ENCODE data around the gene JARID2.
A peak's percentile ranks its signal among the peaks of the same experiment; 100 is the strongest.
"Not testable (repeated sequence)": the region's sequence is repeated elsewhere in the genome, so short reads cannot be mapped to it uniquely, and the experiment has no call there.

The JARID2 gene

GRCh38 chr6:15527838-15528617 lies 282.2 kb downstream of the JARID2 start:
- Mint-ChIP-seq H3K36me3 (ENCODE audit: insufficient read depth) (peaks cover 51% of the 10 kb centered on the region), H3K4me1 (ENCODE audit: low read depth in 2 of 2) (peaks cover 0 to 6% of the 10 kb centered on the region in 2 donors)

DNA sequence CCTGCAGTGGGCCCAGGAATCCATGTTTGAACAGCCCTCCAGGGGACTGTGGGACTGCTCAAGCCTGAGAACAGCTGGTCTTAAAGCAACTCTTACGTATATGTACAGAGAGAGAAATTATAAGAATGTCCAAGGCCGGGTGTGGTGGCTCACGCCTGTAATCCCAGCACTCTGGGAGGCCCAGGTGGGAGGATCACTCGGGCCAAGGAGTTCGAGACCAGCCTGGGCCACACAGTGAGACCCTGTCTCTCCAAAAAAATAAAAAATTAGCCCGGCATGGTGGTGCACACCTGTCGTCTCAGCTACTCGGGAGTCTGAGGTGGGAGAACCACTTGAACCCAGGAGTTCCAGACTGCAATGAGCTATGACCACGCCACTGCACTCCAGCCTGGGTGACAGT lies 283.0 kb downstream of the JARID2 start:
- Mint-ChIP-seq H3K27ac (peak overlapping the region in 1 of 2 donors; percentile 41), H3K27me3 (no peaks in the 10 kb centered on the region), H3K4me3 (no peak overlapping the region), H3K9me3 (no peaks in the 10 kb centered on the region), H3K4me1 (ENCODE audit: low read depth in 2 of 2) (peaks cover 0 to 5% of the 10 kb centered on the region in 2 donors), H3K36me3 (ENCODE audit: insufficient read depth) (peaks cover 46% of the 10 kb centered on the region)
- ATAC-seq (replicated peaks) (no peak), DNase-seq (no peak)

More at GRCh38 chr6:15527838-15528617, 282.2 kb downstream of the JARID2 start:
- Mint-ChIP-seq H3K27ac (no peak overlapping the region), H3K4me3 (no peak overlapping the region), H3K9me3 (no peaks in the 10 kb centered on the region), H3K27me3 (no peaks in the 10 kb centered on the region)
- DNase-seq (no peak), ATAC-seq (replicated peaks) (no peak)

- Mint-ChIP-seq H3K36me3 (ENCODE audit: insufficient read depth) (peaks cover 34% of the 10 kb centered on the region), H3K27me3 (no peaks in the 10 kb centered on the region), H3K4me3 (no peak overlapping the region), H3K9me3 (no peaks in the 10 kb centered on the region), H3K27ac (peak overlapping the region in 1 of 2 donors; percentile 11), H3K4me1 (ENCODE audit: low read depth in 2 of 2) (peaks cover 0 to 3% of the 10 kb centered on the region in 2 donors)
- ATAC-seq (replicated peaks), result no peak
- no peak for DNase-seq
Measured at GRCh38 chr6:15530411-15530810, 284.5 kb downstream of the JARID2 start.

- no peaks in the 10 kb centered on the region for H3K27me3 Mint-ChIP-seq
- ATAC-seq (replicated peaks) (no peak), DNase-seq (no peak)
- no peak overlapping the region for H3K27ac Mint-ChIP-seq
- peaks cover 0 to 2% of the 10 kb centered on the region in 2 donors for H3K4me1 Mint-ChIP-seq (ENCODE audit: low read depth in 2 of 2)
- peaks cover 27% of the 10 kb centered on the region for H3K36me3 Mint-ChIP-seq (ENCODE audit: insufficient read depth)
- H3K9me3 Mint-ChIP-seq, result no peaks in the 10 kb centered on the region
- H3K4me3 Mint-ChIP-seq, result no peak overlapping the region
Measured at GRCh38 chr6:15531973-15532372, 286.1 kb downstream of the JARID2 start.

- H3K4me1 Mint-ChIP-seq (ENCODE audit: low read depth in 2 of 2), result peaks cover 8 to 10% of the 10 kb centered on the region in 2 donors
- peaks cover 27% of the 10 kb centered on the region for H3K36me3 Mint-ChIP-seq (ENCODE audit: insufficient read depth)
- no peaks in the 10 kb centered on the region for H3K9me3 Mint-ChIP-seq
- no peaks in the 10 kb centered on the region for H3K27me3 Mint-ChIP-seq
- H3K4me3 Mint-ChIP-seq, result no peak overlapping the region
- peak overlapping the region; percentile 36 to 75 for H3K27ac Mint-ChIP-seq
- no peak for DNase-seq
- no peak for ATAC-seq (replicated peaks)
Measured at GRCh38 chr6:15533379-15534026, 287.6 kb downstream of the JARID2 start.

DNA sequence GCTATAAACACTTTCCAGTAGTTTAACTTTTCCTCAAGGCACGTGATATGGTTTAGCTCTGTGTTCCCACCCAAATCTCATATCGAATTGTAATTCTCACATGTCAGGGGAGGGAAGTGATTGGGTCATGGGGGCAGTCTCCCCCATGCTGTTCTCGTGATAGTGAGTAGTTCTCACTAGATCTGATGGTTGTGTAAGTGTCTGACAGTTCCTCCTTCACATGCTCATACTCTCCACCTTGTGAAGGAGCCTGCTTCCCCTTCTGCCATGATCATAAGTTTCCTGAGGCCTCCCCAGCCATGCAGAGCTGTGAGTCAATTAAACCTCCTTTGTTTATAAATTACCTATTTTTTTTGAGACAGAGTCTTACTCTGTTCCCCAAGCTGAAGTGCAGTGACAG lies 289.1 kb downstream of the JARID2 start:
- no peak for DNase-seq
- Mint-ChIP-seq H3K36me3 (ENCODE audit: insufficient read depth) (peaks cover 22% of the 10 kb centered on the region), H3K27me3 (no peaks in the 10 kb centered on the region), H3K27ac (peak overlapping the region in 1 of 2 donors; percentile 68), H3K9me3 (no peaks in the 10 kb centered on the region), H3K4me1 (ENCODE audit: low read depth in 2 of 2) (peaks cover 12 to 24% of the 10 kb centered on the region in 2 donors), H3K4me3 (no peak overlapping the region)
- ATAC-seq (replicated peaks), result no peak

- H3K27me3 Mint-ChIP-seq, result no peaks in the 10 kb centered on the region
- ATAC-seq (replicated peaks) (no peak), DNase-seq (no peak)
- peak overlapping the region in 1 of 2 donors; percentile 68 for H3K27ac Mint-ChIP-seq
- peaks cover 16% of the 10 kb centered on the region for H3K36me3 Mint-ChIP-seq (ENCODE audit: insufficient read depth)
- H3K4me1 Mint-ChIP-seq (ENCODE audit: low read depth in 2 of 2), result peaks cover 12 to 24% of the 10 kb centered on the region in 2 donors
- H3K9me3 Mint-ChIP-seq, result no peaks in the 10 kb centered on the region
- H3K4me3 Mint-ChIP-seq, result no peak overlapping the region
Measured at GRCh38 chr6:15535495-15536197, 289.8 kb downstream of the JARID2 start.

- no peak overlapping the region for H3K4me3 Mint-ChIP-seq
- H3K4me1 Mint-ChIP-seq (ENCODE audit: low read depth in 2 of 2), result peaks cover 12 to 29% of the 10 kb centered on the region in 2 donors
- no peaks in the 10 kb centered on the region for H3K9me3 Mint-ChIP-seq
- no peak for DNase-seq
- no peak overlapping the region for H3K27ac Mint-ChIP-seq
- ATAC-seq (replicated peaks), result no peak
- peaks cover 20% of the 10 kb centered on the region for H3K36me3 Mint-ChIP-seq (ENCODE audit: insufficient read depth)
- no peaks in the 10 kb centered on the region for H3K27me3 Mint-ChIP-seq
Measured at GRCh38 chr6:15536198-15536955, 290.5 kb downstream of the JARID2 start.

DNA sequence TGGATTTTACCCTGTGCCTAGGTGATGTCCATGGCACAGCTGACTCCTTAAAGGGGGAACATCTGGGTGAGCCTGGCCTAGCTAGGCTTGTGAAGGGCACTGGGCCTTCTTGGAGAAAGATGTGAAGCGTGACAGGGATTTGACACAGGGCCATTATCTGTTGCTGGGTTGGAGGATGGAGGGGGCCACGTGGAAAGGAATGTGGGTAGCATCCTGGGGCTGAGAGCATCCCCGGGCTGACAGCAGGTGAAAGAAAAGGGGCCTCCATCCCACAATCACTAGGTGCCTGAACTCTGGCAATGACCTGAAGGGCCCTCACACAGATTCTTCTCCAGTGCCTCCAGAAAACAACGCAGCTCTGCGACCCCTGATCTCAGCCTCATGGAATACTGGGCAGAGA lies 292.2 kb downstream of the JARID2 start:
- Mint-ChIP-seq H3K4me1 (ENCODE audit: low read depth in 2 of 2) (peaks cover 13 to 32% of the 10 kb centered on the region in 2 donors), H3K36me3 (ENCODE audit: insufficient read depth) (peaks cover 10% of the 10 kb centered on the region), H3K9me3 (no peaks in the 10 kb centered on the region), H3K4me3 (no peak overlapping the region), H3K27ac (peak overlapping the region; percentile 11 to 74), H3K27me3 (no peaks in the 10 kb centered on the region)
- DNase-seq (no peak), ATAC-seq (replicated peaks) (no peak)

DNA sequence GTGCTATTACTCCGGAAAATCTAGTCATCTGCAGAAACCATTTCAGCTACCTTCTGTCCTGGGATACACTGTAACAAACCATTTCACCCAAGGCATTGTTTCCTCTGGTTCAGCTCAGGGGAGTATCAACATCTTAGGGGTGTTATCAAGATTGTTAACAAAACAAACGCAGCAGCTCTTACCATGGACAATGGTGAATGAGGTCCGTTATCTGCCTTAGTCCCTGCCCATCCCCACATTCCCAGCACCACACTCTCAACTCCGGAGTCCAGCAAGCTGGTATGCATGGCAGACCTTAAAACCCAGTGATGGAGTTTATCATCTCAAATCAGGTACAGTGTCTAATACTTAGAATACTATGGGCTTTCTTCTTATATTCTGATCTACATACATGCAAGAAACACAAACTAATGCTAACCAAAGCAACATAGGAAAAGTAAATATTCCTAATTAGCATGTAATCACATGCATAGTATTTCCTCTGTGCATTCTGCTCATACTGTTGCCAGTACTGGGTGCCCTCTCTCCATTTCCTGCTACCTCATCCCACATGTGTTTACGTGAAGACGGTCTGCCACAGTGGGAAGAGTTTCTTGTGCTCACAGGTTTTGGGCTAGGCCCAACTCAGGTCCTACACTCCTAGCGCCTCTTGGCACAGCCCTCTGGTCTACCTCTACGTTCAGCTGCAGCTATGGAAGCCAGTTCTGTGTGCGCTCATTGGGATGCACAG lies 293.1 kb downstream of the JARID2 start:
- Mint-ChIP-seq H3K4me1 (ENCODE audit: low read depth in 2 of 2) (peaks cover 13 to 32% of the 10 kb centered on the region in 2 donors), H3K36me3 (ENCODE audit: insufficient read depth) (peaks cover 7% of the 10 kb centered on the region), H3K27ac (no peak overlapping the region), H3K4me3 (no peak overlapping the region), H3K27me3 (no peaks in the 10 kb centered on the region), H3K9me3 (no peaks in the 10 kb centered on the region)
- DNase-seq (no peak), ATAC-seq (replicated peaks) (no peak)

GRCh38 chr6:15539722-15540270 lies 293.9 kb downstream of the JARID2 start:
- no peak for ATAC-seq (replicated peaks)
- Mint-ChIP-seq H3K4me1 (ENCODE audit: low read depth in 2 of 2) (peaks cover 13 to 32% of the 10 kb centered on the region in 2 donors), H3K9me3 (no peaks in the 10 kb centered on the region), H3K27me3 (no peaks in the 10 kb centered on the region), H3K36me3 (ENCODE audit: insufficient read depth) (peaks cover 7% of the 10 kb centered on the region), H3K27ac (peak overlapping the region in 1 of 2 donors; percentile 44), H3K4me3 (no peak overlapping the region)
- DNase-seq, result no peak

- H3K4me1 Mint-ChIP-seq (ENCODE audit: low read depth in 2 of 2), result peaks cover 5 to 26% of the 10 kb centered on the region in 2 donors
- H3K36me3 Mint-ChIP-seq (ENCODE audit: insufficient read depth); H3K27ac Mint-ChIP-seq; H3K9me3 Mint-ChIP-seq; ATAC-seq (replicated peaks); H3K27me3 Mint-ChIP-seq; H3K4me3 Mint-ChIP-seq; DNase-seq: not testable (repeated sequence)
Measured at GRCh38 chr6:15543332-15543917, 297.6 kb downstream of the JARID2 start.
